ENCODE data around the gene MSH6.

MSH6 gene, protein sequence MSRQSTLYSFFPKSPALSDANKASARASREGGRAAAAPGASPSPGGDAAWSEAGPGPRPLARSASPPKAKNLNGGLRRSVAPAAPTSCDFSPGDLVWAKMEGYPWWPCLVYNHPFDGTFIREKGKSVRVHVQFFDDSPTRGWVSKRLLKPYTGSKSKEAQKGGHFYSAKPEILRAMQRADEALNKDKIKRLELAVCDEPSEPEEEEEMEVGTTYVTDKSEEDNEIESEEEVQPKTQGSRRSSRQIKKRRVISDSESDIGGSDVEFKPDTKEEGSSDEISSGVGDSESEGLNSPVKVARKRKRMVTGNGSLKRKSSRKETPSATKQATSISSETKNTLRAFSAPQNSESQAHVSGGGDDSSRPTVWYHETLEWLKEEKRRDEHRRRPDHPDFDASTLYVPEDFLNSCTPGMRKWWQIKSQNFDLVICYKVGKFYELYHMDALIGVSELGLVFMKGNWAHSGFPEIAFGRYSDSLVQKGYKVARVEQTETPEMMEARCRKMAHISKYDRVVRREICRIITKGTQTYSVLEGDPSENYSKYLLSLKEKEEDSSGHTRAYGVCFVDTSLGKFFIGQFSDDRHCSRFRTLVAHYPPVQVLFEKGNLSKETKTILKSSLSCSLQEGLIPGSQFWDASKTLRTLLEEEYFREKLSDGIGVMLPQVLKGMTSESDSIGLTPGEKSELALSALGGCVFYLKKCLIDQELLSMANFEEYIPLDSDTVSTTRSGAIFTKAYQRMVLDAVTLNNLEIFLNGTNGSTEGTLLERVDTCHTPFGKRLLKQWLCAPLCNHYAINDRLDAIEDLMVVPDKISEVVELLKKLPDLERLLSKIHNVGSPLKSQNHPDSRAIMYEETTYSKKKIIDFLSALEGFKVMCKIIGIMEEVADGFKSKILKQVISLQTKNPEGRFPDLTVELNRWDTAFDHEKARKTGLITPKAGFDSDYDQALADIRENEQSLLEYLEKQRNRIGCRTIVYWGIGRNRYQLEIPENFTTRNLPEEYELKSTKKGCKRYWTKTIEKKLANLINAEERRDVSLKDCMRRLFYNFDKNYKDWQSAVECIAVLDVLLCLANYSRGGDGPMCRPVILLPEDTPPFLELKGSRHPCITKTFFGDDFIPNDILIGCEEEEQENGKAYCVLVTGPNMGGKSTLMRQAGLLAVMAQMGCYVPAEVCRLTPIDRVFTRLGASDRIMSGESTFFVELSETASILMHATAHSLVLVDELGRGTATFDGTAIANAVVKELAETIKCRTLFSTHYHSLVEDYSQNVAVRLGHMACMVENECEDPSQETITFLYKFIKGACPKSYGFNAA (N-terminal part only)

DNA sequence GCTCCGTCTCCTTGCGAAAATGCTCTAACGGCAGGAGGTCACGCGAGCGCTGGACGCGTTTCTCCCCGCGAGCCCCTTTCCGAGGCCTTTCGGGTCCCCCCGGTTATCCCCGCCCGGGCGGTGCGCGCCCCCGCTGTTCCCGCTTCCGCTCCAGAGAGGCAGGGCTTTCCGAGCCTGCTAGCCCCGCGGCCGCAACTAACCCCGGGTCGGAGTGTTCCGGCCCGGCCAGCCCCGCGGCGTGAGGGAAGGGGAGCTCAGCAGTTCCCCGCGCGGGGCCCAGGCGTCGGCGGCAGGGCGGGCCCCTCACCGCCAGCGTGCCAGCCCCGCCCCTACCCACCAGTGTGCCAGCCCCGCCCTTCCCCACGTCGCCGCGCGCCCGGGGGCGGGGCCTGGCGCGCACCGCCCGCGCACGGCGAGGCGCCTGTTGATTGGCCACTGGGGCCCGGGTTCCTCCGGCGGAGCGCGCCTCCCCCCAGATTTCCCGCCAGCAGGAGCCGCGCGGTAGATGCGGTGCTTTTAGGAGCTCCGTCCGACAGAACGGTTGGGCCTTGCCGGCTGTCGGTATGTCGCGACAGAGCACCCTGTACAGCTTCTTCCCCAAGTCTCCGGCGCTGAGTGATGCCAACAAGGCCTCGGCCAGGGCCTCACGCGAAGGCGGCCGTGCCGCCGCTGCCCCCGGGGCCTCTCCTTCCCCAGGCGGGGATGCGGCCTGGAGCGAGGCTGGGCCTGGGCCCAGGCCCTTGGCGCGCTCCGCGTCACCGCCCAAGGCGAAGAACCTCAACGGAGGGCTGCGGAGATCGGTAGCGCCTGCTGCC is at the start of gene MSH6:
MSH6 (plus strand) TSS at position 475 of the 815 bp plus-strand sequence; CDS start at position 564, 89 bp downstream.
- Mint-ChIP-seq H3K4me3 (peak within 1 kb of the TSS; percentile 90), H3K27me3 (no peaks in the 10 kb centered on the region), H3K4me1 (ENCODE audit: low read depth) (peaks cover 28% of the 10 kb centered on the region), H3K27ac (peak within 1 kb of the TSS; percentile 85), H3K36me3 (peaks cover 3% of the 10 kb centered on the region), H3K9me3 (ENCODE audit: low read depth) (no peaks in the 10 kb centered on the region)

DNA sequence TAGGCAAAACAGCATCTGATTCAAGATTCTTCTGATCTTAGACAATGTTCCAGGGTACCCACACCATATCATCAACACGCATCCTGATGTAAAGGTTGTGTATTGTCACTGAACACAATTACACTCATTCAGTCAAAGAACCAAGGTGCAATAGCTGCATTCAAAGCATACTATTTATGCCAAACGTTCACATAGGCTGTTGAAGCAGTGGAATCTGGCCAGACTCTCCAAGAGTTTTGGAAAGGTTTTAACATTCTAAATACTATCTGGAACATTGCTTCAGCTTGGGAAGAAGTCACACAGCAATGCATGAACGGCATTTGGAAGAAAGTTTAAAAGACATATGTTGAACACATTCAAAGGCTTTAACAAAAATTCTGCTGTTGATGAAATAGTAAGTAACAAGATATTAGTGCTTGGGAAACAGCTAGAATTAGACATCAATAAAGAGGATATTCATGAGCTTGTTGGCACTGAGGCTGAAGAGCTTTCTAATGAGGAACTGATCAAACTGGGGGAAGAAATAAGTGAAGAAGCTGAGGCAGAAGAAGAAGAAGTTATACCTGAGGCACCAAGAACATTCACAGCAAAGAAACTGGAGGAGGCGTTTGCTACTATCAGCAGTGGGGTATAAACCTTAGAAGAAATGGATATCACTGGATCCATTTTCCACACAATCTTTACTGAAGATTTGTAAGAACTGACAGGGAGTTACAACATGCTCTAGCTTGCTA is 47.6 kb upstream of the MSH6 start:
- H3K4me1 Mint-ChIP-seq (ENCODE audit: low read depth) = no peaks in the 10 kb centered on the region
- H3K27me3 Mint-ChIP-seq = no peaks in the 10 kb centered on the region
- no peaks in the 10 kb centered on the region for H3K9me3 Mint-ChIP-seq (ENCODE audit: low read depth)
- H3K4me3 Mint-ChIP-seq = no peak overlapping the region
- no peaks in the 10 kb centered on the region for H3K36me3 Mint-ChIP-seq
- H3K27ac Mint-ChIP-seq = no peak overlapping the region

DNA sequence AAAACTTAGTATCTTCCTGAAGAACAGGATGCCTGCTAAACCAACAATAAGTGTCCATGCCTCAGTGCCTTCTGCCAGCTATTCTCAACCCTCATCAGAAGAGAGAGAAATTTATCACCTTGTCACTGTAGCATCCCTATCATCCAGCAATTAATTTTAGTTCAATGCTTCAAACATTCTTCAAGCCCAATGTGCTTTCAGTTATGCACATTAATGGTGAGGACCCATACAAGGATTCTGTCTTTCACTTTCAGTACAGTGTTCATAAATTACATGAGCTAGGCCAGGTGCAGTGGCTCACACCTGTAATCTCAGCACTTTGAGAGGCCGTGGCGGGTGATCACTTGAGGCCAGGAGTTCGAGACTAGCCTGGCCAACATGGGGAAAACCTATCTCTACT is 47.0 kb upstream of the MSH6 start:
- no peak overlapping the region for H3K4me3 Mint-ChIP-seq
- no peaks in the 10 kb centered on the region for H3K9me3 Mint-ChIP-seq (ENCODE audit: low read depth)
- H3K27ac Mint-ChIP-seq = no peak overlapping the region
- no peaks in the 10 kb centered on the region for H3K27me3 Mint-ChIP-seq
- H3K36me3 Mint-ChIP-seq = no peaks in the 10 kb centered on the region
- no peaks in the 10 kb centered on the region for H3K4me1 Mint-ChIP-seq (ENCODE audit: low read depth)

DNA sequence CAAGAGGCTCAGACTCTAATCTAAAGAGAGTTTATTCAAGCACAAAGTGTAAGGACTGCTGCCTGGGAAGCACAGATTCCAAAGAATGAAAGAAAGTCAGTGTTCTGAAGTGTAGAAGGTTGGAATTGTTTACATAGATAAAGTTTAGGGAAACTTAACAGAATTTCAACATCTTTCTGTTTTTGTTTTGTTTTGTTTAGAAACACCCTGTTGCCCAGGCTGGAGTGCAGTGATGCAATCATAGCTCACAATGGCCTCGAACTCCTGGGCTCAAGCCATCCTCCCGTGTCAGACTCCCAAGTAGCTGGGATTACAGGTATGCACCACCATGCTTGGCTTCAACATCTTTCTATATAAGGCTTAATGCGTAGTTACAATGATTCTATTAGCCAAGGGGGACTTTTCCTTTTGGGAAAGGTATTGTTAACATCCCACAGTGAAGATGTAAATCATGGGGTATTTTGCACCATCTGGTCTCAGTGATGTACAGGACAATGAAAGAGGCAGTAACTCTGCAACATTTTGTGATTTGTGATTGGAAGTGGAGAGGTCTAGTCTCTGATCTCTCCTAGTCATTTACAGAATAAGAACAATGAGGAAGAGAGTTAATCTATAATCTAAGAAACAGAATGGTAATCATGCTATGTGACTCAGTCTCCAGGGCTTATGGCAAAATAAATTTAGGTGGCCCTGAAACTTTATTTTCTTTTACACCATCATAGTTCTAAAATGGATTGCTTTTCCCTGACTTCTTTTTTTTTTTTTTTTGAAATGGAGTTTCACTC is 45.6 kb upstream of the MSH6 start:
- H3K27me3 Mint-ChIP-seq = no peaks in the 10 kb centered on the region
- H3K4me1 Mint-ChIP-seq (ENCODE audit: low read depth) = no peaks in the 10 kb centered on the region
- no peaks in the 10 kb centered on the region for H3K36me3 Mint-ChIP-seq
- no peaks in the 10 kb centered on the region for H3K9me3 Mint-ChIP-seq (ENCODE audit: low read depth)
- no peak overlapping the region for H3K27ac Mint-ChIP-seq
- H3K4me3 Mint-ChIP-seq = no peak overlapping the region

DNA sequence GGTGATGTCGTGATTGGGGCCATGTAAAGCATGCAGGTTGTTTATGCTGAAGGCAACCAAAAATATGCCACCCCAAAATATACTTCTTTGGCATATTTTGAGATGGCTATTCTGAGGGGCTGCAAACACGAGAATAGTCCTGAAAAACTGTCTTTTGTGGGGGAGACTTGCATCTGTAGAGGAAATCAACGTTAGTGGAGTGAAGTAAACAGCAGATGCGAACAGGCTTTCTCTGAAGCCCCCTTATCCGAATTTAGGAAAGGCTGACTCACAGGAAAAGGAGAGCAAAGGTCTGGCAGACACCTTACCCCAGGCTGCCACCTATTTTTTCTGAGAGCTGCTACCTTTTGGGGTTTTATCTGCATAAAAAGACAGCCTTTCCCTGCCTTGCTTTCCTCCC is 44.6 kb upstream of the MSH6 start:
- H3K27ac Mint-ChIP-seq = no peak overlapping the region

DNA sequence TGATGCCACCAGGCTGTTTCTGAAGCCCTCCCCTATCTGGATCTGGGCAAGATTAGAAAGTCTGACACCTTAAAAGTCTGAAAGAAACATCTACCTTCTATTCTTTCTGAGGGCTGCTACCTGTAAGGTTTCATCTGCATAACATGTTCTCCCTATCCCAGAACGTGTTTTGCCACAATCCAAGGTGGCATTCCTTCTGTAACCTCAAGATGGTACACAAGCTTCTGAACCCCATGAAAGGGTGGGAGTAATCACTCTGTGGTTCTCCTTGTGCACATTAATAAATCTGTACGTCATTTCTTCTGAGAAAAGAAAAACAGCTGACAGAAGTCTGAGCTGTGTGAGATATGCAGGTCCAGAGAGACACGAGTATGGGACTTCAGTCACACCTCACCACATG is 41.8 kb upstream of the MSH6 start:
- Mint-ChIP-seq H3K27ac (no peak overlapping the region), H3K4me3 (no peak overlapping the region), H3K27me3 (peaks cover 3% of the 10 kb centered on the region), H3K36me3 (no peaks in the 10 kb centered on the region), H3K9me3 (ENCODE audit: low read depth) (no peaks in the 10 kb centered on the region), H3K4me1 (ENCODE audit: low read depth) (no peaks in the 10 kb centered on the region)

More for the DNA sequence above, 44.6 kb upstream of the MSH6 start:
- no peaks in the 10 kb centered on the region for H3K4me1 Mint-ChIP-seq (ENCODE audit: low read depth)
- no peak overlapping the region for H3K4me3 Mint-ChIP-seq
- no peaks in the 10 kb centered on the region for H3K9me3 Mint-ChIP-seq (ENCODE audit: low read depth)
- H3K27me3 Mint-ChIP-seq = no peaks in the 10 kb centered on the region
- H3K36me3 Mint-ChIP-seq = no peaks in the 10 kb centered on the region

DNA sequence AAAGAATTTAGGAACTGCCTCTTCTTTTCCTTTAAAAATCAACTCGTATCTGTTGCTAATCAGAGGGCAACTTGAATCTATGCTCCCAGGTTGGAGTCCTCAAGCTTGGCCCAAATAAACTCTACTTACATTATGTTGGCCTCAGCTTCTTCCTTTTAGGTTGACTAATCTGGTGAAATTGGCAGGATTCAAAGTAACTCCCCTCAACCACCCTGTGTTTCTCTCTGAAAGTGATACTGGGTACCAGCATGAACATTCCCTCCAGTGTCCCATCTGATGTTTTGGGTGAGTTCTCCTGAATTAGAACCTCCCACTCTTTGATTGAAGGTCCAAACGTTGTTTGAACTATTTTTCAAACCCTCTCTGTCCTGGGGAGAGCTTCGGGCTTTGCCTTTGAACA is 41.3 kb upstream of the MSH6 start:
- H3K36me3 Mint-ChIP-seq = no peaks in the 10 kb centered on the region
- no peaks in the 10 kb centered on the region for H3K4me1 Mint-ChIP-seq (ENCODE audit: low read depth)
- H3K4me3 Mint-ChIP-seq = no peak overlapping the region
- H3K27me3 Mint-ChIP-seq = peaks cover 3% of the 10 kb centered on the region
- H3K9me3 Mint-ChIP-seq (ENCODE audit: low read depth) = no peaks in the 10 kb centered on the region
- H3K27ac Mint-ChIP-seq = no peak overlapping the region

DNA sequence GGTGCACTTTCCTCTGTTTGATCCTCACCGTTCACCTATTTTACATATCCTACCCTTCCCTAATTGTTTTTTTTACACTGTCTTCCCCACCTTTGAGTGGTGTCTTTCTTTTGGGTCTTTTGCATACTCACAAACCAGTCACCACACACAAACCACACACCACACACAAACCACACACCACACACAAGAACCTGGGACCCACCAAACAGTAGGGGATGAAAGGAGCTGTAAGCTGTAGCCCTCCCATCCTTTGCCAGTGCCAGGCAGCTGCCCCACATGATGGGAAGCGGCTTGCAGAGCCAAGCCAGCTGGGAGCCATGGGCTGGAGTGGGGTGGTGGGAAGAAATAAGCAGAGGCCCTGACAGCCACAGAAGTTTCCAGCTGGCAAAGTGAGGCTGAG is 38.9 kb upstream of the MSH6 start:
- no peaks in the 10 kb centered on the region for H3K36me3 Mint-ChIP-seq
- H3K9me3 Mint-ChIP-seq (ENCODE audit: low read depth) = no peaks in the 10 kb centered on the region
- no peak overlapping the region for H3K27ac Mint-ChIP-seq
- no peaks in the 10 kb centered on the region for H3K4me1 Mint-ChIP-seq (ENCODE audit: low read depth)
- H3K27me3 Mint-ChIP-seq = peaks cover 3% of the 10 kb centered on the region
- no peak overlapping the region for H3K4me3 Mint-ChIP-seq

DNA sequence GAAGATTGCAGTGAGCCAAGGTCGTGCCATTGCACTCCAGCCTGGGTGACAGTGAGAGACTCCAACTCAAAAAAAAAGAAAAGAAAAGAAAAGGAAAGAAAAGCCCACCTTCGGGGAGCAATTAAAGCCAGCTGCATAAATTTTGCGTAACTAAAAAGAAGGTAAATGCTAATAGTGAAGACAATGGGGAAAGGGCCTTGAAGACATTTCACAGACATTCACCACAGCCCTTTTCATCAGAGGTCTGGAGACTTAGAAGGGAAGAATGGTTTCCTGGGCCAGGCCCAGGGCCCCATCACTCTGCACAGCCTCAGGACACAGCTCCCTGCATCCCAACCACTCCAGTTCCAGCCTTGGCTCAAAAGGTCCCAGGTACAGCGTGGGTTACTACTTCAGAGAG is 35.1 kb upstream of the MSH6 start:
- peaks cover 3% of the 10 kb centered on the region for H3K27me3 Mint-ChIP-seq
- no peaks in the 10 kb centered on the region for H3K36me3 Mint-ChIP-seq
- no peak overlapping the region for H3K27ac Mint-ChIP-seq
- no peak overlapping the region for H3K4me3 Mint-ChIP-seq
- peaks cover 2% of the 10 kb centered on the region for H3K4me1 Mint-ChIP-seq (ENCODE audit: low read depth)
- H3K9me3 Mint-ChIP-seq (ENCODE audit: low read depth) = no peaks in the 10 kb centered on the region

DNA sequence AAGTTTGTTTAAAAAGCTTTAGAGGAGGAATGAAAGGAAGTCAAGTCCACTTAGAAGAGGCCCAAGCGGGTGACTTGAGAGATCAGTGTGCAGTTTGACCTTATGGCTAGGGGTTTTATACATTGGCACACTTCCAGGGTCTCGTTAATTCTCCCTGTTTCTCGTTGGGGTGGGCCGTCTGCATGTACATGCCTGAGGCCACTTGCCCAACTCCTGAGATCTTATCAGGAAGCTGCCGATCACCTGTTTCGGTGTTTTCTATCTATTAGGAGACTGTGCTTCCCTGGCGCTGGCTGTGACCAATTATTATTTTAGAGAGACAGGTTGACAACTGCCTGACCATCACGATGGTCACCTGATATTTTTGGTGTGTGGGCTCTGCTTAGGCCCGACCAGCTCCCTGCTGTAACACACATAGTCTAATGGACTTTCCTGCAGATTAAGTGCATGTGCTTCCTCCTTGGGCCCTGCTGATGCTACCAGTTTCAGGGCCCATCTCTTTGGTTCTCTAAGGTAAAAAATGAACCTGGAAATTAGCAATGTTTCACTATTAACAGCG is 31.0 kb upstream of the MSH6 start:
- H3K9me3 Mint-ChIP-seq (ENCODE audit: low read depth) = no peaks in the 10 kb centered on the region
- no peak overlapping the region for H3K27ac Mint-ChIP-seq
- no peaks in the 10 kb centered on the region for H3K36me3 Mint-ChIP-seq
- peaks cover 2% of the 10 kb centered on the region for H3K4me1 Mint-ChIP-seq (ENCODE audit: low read depth)
- no peaks in the 10 kb centered on the region for H3K27me3 Mint-ChIP-seq
- no peak overlapping the region for H3K4me3 Mint-ChIP-seq

DNA sequence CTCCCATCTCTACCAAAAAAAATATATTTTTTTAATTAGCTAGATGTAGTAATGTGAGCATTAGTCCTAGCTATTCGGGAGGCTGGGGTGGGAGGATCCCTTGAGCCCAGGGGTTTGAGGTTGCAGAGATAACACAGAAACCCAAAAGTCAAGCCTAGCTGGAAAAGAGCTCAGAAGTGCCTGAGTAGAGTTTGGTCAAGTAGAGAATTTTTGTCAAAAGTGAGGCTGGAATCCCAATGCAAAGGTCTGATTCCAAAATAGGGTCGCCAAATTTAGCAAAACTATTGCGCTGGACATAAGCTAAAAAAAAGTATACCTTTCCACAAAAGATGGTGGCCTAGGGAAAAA is 15.5 kb upstream of the MSH6 start:
- H3K4me1 Mint-ChIP-seq (ENCODE audit: low read depth) = peaks cover 1% of the 10 kb centered on the region
- no peaks in the 10 kb centered on the region for H3K9me3 Mint-ChIP-seq (ENCODE audit: low read depth)
- no peak overlapping the region for H3K27ac Mint-ChIP-seq
- peaks cover 2% of the 10 kb centered on the region for H3K27me3 Mint-ChIP-seq
- peaks cover 3% of the 10 kb centered on the region for H3K36me3 Mint-ChIP-seq
- no peak overlapping the region for H3K4me3 Mint-ChIP-seq

DNA sequence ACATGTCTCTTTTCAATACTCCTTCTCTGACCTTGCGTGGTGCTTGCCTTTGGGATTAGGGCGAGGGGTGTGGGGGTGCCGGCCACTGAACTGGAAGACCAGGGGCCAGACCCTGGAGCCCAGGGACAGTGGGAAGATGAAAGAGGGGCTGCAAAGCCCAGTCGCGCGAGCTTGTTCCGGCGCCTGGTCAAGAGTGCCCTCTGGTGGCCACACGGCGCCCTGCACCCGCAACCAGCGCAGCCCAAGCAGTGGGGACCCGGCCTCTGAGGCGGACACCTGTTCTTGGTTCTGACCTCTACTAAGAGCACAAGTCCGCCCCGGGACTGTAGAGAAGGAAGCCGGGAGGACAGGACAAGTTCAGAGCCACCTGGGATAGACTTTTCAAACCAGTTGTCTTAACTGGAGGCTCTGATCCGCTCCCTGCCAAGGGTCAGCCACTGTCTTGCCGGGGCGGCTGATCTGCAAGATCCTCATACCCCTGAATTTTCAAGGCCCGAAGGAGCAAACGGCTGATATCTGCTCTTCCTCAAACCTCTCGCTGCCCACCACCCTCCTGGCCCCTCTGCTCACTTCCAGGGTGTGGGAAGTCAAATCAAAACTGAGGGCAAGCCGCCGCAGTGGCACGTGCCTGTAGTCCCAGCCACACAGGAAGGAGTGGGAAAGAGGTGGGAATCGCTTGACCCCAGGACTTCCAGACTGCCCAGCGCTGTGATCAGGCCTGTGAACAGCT is 14.9 kb upstream of the MSH6 start:
- Mint-ChIP-seq H3K4me3 (no peak overlapping the region), H3K36me3 (peaks cover 3% of the 10 kb centered on the region), H3K9me3 (ENCODE audit: low read depth) (no peaks in the 10 kb centered on the region), H3K27me3 (peaks cover 2% of the 10 kb centered on the region), H3K27ac (no peak overlapping the region), H3K4me1 (ENCODE audit: low read depth) (peaks cover 1% of the 10 kb centered on the region)
